ENCODE measurements around the gene VASN.
"Not testable (repeated sequence)": the region's sequence is repeated elsewhere in the genome, so short reads cannot be mapped to it uniquely, and the experiment has no call there.

Gene VASN

DNA sequence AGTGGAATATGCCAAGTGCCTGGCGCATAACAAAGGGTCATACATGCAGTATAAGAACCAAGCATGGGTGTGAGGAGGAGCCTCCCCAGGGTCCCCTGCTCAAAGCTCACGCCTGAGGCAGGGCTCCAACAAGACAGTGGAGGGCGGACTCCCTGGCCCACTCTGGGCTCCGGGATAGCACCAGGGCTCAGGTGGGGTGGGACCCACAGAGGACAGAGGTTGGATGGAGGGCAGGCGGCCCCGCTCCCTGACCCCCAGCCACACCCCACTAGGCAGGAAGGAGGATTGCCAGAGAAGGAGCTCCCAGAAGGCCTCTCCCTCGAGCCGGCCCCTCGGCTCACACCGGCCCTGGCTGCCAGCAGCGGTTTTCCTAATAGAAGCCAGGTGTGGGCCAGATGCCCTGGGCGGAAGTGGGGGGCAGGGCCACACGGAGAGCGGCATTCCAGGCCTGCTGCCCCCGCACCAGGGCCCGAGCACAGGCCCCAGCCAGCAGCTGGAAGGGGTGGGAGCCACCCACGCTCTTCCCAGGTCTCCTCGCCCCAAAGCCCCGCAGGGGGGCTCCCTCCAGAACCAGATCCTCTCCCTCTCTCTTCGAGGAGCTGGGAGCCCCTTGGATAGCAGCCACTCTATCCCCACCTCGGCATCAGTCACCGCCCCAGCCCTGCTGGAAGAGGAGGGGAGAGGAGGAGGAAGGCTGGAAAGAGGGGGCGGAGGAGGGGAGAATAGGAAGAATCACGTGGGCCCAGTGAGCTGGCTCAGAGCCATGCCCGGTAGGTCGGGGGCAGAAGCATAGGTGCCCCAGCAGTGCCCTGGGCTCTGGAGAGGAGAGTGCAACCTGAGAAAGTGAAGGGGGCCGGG lies 21.0 kb downstream of the VASN start:
- peak overlapping the region; percentile 95 for H3K27ac ChIP-seq
- peak; percentile 79 for DNase-seq (ENCODE audit: low spot score)
- POLR2A ChIA-PET (ENCODE audit: low non-redundant PET): interaction anchor here (0.6 to 0.8 kb wide), 2 partner anchors 94 to 209 kb away, joined by 3 read pairs; no protein-coding TSS in a partner anchor
- no peak for TF ChIP-seq CTCF (conservative IDR thresholded peaks at IDR 0.05; ENCODE audit: low read depth)
- CTCF ChIA-PET: interaction anchor here (0.7 to 6.7 kb wide), 6 partner anchors 10 to 104 kb away, joined by 3 to 44 read pairs (median 6); partner anchors contain the start of gene PAM16

- TF ChIP-seq CTCF (conservative IDR thresholded peaks at IDR 0.05; ENCODE audit: low read depth): no peak
- peak; percentile 76 for DNase-seq (ENCODE audit: low spot score)
- ChIA-PET POLR2A (ENCODE audit: low non-redundant PET) (interaction anchor here (0.6 to 0.8 kb wide), 3 partner anchors 95 to 210 kb away, joined by 3 to 5 read pairs (median 3); no protein-coding TSS in a partner anchor), CTCF (interaction anchor here (0.6 to 6.7 kb wide), 8 partner anchors 9 to 279 kb away, joined by 3 to 44 read pairs (median 6); partner anchors contain the start of gene PAM16)
- peak overlapping the region; percentile 95 for H3K27ac ChIP-seq
Measured at GRCh38 chr16:4393240-4393600, 21.6 kb downstream of the VASN start.

GRCh38 chr16:4393850-4394249 lies 22.2 kb downstream of the VASN start:
- ChIA-PET CTCF (interaction anchor here (0.6 to 6.7 kb wide), 5 partner anchors 9 to 279 kb away, joined by 3 to 44 read pairs (median 7); no protein-coding TSS in a partner anchor), POLR2A (ENCODE audit: low non-redundant PET) (interaction anchor here (0.6 kb wide), 1 partner anchor 155 kb away, joined by 5 read pairs; no protein-coding TSS in a partner anchor)
- not testable (repeated sequence) for DNase-seq (ENCODE audit: low spot score)
- peak overlapping the region; percentile 95 for H3K27ac ChIP-seq

DNA sequence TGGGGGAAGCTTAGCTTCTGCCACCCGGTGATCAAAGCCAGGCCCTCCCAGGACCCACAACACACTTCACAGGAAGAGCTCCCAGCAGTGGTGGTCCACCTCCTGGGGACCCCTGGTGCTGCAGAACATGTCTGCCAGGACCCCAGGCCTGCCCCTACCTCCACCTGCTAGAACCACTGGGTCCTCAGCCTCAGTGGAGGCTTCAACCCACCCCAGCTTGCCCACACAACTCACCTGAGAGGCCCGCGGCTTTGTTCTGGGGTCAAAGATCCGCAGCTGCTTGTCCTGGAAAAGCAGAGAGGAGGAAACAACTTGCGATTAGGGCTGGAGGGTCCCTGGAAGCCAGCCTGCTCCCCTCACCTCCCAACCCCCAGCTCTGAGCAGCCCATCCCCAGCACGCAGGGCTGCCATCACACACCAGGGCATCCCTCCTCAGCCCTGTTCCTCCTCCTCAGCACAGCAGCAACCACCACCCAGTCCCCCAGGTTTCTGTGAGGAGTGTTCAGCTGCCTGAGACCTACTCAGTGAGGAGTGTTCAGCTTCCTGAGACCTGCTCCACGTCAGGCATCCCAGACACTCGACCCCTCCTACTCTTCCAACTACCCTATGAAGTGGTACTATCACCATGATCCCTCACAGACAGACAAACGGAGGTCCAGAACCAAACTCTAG lies 23.5 kb downstream of the VASN start:
- CTCF ChIA-PET: interaction anchor here (1.6 to 6.7 kb wide), 2 partner anchors 7 to 36 kb away, joined by 17 to 44 read pairs; no protein-coding TSS in a partner anchor
- peak overlapping the region; percentile 95 for H3K27ac ChIP-seq
- POLR2A ChIA-PET (ENCODE audit: low non-redundant PET): no interaction called here
- no peak for TF ChIP-seq CTCF (conservative IDR thresholded peaks at IDR 0.05; ENCODE audit: low read depth)
- DNase-seq (ENCODE audit: low spot score): no peak

DNA sequence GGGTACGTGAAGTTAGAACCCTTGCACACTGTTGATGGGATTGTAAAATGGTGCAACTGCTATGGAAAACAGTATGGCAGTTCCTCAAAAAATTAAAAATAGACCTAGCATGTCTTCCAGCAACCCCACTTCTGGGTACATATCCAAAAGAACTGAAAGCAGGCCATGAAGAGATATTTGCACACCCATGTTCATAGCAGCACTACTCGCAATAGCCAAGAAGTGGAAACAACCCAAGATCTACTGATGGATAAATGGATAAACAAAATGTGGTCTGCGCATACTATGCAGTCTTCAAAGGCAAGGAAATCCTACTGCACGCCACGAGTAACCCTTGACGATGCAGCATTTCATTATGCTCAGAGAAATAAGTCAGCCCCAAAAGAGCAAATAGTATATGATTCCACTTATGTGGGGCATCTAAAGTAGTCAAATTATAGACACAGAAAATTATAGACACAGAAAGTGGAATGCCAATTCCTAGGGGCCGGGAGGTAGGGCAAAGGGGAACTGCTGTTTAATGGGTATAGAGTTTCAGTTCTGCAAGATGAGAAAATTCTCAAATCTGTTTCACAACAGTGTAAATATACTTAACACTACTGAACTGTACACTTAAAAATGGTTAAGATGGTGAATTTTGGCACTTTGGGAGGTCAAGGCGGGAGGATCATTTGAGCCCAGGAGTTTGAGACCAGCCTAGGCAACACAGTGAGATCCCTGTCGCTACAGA lies 27.5 kb downstream of the VASN start:
- no peak overlapping the region for H3K27ac ChIP-seq
- CTCF ChIA-PET: interaction anchor here (0.7 to 1.0 kb wide), 2 partner anchors 40 to 596 kb away, joined by 3 to 6 read pairs; no protein-coding TSS in a partner anchor
- POLR2A ChIA-PET (ENCODE audit: low non-redundant PET): no interaction called here
- no peak for DNase-seq (ENCODE audit: low spot score)
- no peak for TF ChIP-seq CTCF (conservative IDR thresholded peaks at IDR 0.05; ENCODE audit: low read depth)

DNA sequence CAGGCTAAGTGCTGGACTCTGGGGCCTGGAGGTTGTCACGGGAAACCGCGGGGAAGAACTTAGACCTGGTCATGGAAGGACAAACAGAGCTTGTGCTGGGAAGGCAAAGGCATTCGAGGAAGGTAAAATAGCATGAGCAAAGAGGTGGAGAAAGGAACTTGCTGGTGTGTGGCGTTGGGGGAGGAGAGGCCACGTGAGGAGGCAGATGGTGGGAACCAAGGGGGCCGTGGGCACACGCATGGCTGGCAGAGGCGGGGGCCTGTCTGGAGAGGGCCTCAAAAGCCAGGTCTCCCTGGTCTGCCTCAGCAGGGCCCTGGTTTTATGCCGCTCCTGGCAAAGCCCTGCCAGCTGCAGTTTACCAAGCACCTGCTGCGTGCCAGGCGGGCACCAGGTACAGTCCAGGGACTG lies 29.4 kb downstream of the VASN start:
- DNase-seq (ENCODE audit: low spot score): no peak
- H3K27ac ChIP-seq: peak overlapping the region; percentile 9; the same call in 1 of the 2 replicates
- ChIA-PET POLR2A (ENCODE audit: low non-redundant PET) (no interaction called here), CTCF (interaction anchor here (0.7 to 3.7 kb wide), 4 partner anchors 9 to 459 kb away, joined by 6 to 44 read pairs (median 26); no protein-coding TSS in a partner anchor)
- TF ChIP-seq CTCF (conservative IDR thresholded peaks at IDR 0.05; ENCODE audit: low read depth): no peak

All from RWPE1 (cell line).